HG03196 (cell line): ENCODE results near the gene ZDHHC14.

ENCODE experiments used
- ATAC-seq: cut with Tn5 transposase; IDR thresholded peaks from one replicate; pipeline ENCODE4 v1.9.1; 2021; ENCODE audit not compliant: unreplicated experiment

The ZDHHC14 gene

DNA sequence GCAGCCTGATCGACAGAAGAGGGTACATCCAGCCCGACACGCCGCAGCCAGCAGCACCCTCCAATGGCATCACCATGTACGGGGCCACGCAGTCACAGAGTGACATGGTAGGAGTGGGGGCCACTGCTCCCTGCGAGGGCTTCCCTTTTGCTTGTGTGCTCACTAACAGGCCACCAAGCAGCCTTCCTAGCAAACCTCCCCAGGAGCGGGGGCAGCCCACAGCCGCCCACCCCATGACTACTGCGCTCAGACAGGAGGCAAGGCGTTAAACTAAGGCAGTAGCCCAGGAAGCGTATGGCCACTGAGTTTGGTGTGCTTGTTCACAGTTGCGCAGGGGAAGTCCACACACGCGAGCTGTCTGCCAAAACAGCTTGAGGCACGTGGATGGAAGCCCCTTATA is 272.5 kb downstream of the ZDHHC14 start:
- ATAC-seq: no peak

- ATAC-seq: no peak
Observed at GRCh38 chr6:157655139-157655538, 274.1 kb downstream of the ZDHHC14 start.

GRCh38 chr6:157656437-157656997 is 275.5 kb downstream of the ZDHHC14 start:
- ATAC-seq: no peak

- ATAC-seq: no peak
Observed at GRCh38 chr6:157657754-157658153, 276.8 kb downstream of the ZDHHC14 start.

DNA sequence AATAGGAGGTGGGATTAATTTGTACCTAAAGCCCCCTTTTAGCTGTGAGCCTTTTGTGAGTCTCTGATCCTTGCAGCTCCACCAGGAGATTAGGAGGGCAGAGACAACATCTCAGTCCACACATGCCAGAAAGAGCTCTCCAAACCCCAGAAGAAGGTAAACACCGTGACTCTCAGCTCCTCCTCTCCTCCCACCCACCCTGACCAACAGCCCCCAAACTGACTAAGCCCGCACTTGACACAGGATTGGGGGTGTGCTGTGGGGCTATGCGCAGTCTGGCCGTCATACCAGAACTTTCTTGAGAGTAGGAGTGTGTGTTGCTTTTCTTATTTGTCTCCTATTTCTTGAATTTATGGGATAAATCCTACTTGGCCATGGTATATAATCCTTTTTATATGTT is 277.3 kb downstream of the ZDHHC14 start:
- no peak for ATAC-seq

DNA sequence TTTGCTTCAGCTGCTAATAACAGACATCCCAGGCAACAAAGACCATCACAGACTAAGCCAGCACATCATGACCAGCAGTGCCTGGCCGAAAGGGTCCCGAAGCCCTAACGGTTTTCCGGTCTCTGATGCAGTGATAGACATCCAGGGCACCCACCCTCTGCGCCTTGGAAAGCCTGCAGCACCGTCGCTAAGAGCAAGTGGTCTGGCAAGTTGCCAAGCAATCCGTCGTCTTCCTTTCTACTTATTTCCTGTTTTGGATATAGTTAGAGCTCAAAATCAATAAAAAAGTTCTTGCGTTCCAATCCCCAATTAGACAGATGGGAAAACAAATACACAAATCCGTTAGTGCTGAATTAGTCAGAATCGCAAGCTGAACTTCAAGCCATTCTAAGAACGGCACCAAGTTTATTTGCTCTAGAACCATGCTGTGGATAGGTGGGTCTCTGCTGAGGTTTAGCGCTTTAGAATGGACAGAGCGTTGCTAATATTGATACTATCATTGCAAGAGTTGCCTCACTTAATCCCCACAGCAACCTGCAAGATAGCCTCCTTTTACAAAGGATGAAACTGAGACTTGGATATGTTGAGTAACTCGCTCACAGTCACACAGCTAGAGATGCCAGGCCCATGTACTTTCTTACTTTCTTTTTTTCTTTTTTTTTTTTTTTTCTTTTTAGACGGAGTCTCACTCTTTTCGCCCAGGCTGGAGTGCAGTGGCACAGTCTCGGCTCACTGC is 278.7 kb downstream of the ZDHHC14 start:
- no peak for ATAC-seq

GRCh38 chr6:157660414-157660813 is 279.4 kb downstream of the ZDHHC14 start:
- no peak for ATAC-seq

GRCh38 chr6:157661652-157662051 is 280.7 kb downstream of the ZDHHC14 start:
- ATAC-seq: no peak

GRCh38 chr6:157663261-157663660 is 282.3 kb downstream of the ZDHHC14 start:
- ATAC-seq: no peak

GRCh38 chr6:157665180-157665579 is 284.2 kb downstream of the ZDHHC14 start:
- ATAC-seq: no peak

- no peak for ATAC-seq
Observed at GRCh38 chr6:157666729-157667128, 285.7 kb downstream of the ZDHHC14 start.

- ATAC-seq: no peak
Observed at GRCh38 chr6:157667211-157668008, 286.4 kb downstream of the ZDHHC14 start.

- no peak for ATAC-seq
Observed at GRCh38 chr6:157668009-157668401, 287.0 kb downstream of the ZDHHC14 start.

- ATAC-seq: no peak
Observed at GRCh38 chr6:157668713-157669112, 287.7 kb downstream of the ZDHHC14 start.

- ATAC-seq: no peak
Observed at GRCh38 chr6:157669323-157669722, 288.3 kb downstream of the ZDHHC14 start.

GRCh38 chr6:157669747-157670216 is 288.8 kb downstream of the ZDHHC14 start:
- ATAC-seq: no peak

DNA sequence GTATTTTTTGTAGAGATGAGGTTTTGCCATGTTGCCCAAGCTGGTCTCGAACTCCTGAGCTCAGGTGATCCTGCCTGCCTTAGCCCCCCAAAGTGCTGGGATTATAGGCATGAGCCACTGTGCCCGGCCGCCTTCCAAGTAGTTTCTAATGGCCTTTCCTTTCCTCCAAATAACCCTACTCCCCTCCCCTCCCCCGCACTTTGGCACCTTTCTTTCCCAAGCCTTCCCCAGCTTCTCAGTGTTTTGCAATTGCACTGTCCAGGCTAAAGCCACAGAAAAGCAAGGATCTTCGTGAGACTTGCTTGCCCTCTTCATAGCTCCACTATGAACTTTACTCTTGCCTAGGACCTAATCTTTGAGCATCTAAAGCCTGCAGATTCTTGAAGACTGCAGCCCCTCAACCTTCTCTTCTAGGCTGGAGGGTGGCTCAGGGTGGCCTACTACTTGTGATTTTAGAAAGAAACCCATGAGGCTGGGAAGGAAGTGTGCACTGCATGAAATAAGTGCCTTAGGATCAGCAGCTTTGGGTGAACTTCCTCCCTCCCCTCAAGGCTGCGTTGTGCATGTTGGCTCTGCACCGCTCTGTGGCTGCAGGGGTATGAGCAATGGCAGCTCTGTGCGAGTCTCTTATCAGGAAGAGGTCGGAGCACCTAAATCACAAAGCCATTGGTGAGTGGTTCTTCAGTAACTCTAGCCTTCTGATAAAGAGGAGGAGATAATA is 289.6 kb downstream of the ZDHHC14 start:
- no peak for ATAC-seq

- ATAC-seq: no peak
Observed at GRCh38 chr6:157672726-157673412, 291.9 kb downstream of the ZDHHC14 start.

DNA sequence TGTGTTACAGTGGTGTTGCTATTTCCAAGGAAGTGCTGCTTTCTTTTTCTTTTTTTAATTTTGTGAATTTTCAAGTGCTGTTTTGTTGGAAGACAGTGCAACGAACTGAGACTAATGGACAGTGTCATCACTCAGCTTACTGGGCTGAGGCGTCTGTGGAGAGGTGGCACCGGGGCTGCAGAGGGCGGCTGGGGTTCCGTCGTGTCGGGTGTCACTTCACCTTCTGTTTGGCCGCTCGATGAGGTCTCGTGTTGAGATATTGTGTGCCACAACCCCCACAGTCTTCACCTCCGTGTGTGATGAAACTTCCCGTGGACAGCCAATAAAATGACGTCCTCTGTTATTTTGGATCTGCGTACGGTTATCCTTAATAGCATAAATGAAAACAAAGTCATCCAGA is 292.6 kb downstream of the ZDHHC14 start:
- ATAC-seq: no peak

DNA sequence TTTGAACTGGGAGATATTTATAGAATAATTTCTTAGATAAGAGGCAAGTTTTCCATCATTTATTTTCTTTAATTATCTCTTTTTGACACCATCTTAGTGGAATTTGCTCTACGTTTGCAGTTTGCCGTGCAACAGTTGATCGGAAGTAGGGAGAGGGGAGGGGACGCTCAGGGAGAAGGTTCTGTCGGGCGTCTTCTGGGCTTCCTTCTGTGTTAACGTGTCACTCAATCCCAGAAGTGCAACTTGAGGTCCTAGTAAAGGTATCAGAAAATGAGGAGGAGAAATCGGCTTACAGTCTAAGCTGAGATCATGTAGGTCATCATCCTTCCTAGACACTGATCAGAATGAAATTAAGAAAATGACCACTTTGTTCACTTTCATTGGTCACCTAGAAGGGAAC is 293.1 kb downstream of the ZDHHC14 start:
- ATAC-seq: no peak

GRCh38 chr6:157675831-157676230 is 294.8 kb downstream of the ZDHHC14 start:
- ATAC-seq: no peak
